Activated CD4-positive, alpha-beta T cell treated with anti-CD3 and anti-CD28 coated beads, Interleukin-2, amount 50 U/mL, for 1 hour (primary cell): Measurements from ENCODE around the gene SMG7.

ENCODE experiments used
- DNase-seq: peaks from one replicate; pipeline ENCODE4 v3.0.0-alpha.2; 2020

SMG7 gene

DNA sequence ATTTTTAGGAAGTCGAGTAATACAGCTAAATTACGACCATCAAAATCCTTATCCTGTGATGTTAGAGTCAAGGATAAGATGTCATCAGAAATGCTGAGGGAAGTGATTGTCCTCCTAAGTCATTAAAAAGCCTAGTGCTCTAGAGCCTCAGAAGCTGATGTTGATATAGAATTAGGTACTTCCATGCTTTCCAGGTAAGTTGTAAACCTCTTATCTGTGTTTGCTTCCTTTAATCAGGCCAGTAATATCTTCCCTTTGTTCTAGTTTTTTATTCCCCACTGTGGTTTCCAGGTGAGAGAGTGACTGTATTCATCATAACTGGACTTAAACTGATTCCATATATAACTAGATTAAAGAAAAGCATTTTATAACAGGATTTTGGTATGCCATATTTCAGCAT, 44.4 kb downstream of the SMG7 start:
- DNase-seq = no peak

DNA sequence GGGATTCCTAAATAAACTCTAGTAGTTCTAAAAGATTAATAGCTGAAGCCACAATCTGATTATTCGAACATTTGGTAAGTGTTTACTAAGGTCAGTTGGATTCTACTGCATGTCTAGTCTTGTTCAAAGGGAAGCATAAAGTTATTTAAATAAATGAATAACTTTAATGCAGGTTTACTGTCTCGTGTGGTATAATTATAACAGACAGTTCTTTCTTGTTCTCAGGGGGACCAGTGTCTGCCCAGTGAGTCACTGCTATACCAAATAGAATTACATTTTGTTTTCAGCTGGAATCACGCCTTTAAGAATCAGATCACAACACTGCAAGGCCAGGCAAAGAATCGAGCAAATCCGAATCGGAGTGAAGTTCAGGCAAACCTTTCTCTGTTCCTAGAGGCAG, 45.1 kb downstream of the SMG7 start:
- no peak for DNase-seq

DNA sequence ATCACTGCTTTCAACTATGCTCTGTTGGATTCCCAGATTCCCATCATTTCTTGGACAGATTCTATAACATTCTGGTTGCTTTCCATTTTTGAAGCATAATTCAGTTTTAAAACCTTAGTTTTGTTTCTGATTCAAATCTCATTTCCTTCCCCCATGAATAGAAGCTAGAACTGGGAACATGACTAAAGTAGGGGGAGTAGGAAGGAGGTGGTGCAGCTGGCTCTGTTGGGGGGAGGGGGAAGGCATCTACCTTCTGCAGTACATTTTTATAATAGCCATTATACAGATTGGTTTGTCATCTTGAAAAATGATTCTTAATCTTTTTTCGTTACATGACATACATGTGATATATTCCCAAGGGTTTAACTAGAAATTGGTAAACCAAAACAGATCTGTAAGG, 48.1 kb downstream of the SMG7 start:
- DNase-seq = no peak

DNA sequence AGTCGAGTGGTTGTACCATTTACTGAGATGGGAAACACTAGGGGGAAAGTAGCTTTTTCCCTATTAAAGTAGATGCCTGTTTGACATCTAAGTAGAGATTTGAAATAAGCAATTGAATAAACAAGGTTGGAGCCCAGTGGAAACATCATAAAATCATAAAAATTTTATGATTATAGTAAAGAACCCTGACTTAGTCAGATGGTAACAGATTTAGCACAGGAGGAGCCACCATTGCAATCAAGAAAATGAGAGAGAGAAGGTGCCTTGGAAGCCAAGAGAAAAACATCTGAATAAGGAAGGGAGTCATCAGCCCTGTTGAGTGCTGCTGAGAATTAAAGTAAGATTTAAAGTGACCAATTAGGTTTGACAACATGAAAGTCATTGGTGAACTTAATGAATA, 49.8 kb downstream of the SMG7 start:
- DNase-seq = no peak

DNA sequence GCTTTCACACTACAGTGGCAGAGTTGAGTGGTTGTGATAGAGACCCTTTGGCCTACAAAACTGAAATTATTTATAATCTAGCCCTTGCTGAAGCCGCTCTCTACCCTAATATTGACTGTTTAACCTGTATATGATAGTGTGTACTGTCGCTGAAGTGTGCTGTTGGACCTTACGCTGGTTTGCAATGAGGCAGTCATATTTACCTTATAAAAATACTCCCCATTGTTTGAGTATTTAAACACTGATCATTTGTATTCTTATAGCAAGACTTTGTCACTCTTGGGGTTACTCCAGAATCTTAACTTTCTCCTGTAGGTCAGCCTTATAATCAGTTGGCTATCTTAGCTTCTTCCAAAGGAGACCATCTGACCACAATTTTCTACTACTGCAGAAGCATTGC, 56.3 kb downstream of the SMG7 start:
- DNase-seq = no peak

DNA sequence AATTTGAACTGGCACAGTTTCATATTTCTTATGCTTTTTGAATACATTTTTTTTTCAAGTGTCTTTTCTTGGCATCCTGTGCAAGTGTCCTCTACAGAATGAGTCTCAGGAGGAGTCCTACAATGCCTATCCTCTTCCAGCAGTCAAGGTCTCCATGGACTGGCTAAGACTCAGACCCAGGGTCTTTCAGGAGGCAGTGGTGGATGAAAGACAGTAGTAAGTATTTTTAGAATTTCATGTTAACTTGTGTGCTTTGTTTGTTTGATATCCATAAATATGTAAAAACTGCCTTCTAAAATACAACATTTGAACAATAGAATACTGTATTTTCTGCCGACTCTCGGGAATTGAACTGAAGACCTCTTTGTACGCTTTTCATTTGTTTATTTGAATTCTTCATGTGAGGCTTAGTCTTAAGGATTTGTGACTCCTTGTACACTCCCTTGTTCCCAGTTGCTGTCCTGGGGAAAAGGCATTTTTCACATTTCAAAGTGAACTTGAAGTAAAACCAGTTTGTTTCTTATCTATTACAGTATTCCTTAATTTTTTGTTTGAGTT, 61.4 kb downstream of the SMG7 start:
- no peak for DNase-seq

DNA sequence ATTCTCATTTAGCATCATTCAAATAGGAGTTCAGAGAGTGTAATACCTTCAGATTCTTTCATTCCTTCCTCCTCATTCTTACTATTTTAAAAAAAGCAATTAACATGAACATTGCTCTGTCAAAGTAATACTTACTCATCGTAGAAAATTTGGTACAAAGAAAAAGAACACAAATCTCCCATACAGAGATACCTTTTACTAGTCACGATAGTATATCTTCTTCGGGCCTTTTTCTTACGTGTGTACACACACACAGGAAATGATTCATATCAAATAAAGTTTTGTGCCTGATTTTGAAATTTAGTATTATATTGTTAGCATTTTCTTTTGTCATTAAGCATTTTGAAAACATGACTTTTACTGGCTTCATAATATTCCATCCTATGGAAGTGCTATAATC, 65.1 kb downstream of the SMG7 start:
- DNase-seq = no peak

DNA sequence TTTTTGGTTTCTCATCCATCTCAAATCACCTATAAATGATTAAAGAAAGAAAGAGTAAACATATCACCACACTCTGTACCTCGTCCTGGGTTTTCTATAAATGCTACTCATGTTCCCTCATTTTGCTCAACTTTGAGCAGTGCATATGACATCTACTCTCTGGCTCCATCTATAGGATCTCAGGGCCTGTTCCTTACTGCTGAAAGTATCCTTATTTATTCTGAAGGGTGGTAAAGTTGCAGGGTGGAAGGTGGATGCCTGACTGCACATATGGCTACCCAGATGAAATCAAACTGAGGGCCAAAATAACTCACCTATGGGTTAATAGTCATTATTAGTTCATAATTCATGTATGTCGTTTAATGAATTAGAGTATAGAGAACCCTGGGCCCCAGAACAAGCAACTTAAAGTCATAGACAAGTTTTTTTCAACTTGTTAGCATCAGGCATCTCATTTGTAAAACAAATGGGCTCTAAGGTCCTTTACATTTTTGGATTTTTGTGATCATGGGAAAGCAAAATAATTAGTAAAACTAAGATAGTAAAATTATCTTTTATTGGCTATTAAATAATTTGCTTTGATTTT, 71.4 kb downstream of the SMG7 start:
- DNase-seq = no peak

DNA sequence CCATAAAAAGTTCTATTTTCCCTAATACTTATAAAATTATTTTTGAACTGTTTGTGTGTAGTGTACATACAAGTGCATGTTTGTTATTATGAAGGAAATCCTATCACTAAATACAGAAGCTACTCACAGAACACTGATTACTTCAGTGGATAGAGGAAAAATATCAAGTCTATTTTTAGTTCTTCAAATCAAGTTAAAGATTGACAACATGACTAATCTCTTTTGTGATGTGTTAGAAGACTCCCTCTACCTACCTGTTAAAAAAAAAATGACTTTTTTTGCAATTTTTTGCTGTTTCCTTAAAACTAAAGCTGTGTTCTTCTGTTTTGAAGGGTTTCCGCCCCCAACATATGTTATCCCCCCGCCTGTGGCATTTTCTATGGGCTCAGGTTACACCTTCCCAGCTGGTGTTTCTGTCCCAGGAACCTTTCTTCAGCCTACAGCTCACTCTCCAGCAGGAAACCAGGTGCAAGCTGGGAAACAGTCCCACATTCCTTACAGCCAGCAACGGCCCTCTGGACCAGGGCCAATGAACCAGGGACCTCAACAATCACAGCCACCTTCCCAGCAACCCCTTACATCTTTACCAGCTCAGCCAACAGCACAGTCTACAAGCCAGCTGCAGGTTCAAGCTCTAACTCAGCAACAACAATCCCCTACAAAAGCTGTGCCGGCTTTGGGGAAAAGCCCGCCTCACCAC, 72.4 kb downstream of the SMG7 start:
- no peak for DNase-seq

DNA sequence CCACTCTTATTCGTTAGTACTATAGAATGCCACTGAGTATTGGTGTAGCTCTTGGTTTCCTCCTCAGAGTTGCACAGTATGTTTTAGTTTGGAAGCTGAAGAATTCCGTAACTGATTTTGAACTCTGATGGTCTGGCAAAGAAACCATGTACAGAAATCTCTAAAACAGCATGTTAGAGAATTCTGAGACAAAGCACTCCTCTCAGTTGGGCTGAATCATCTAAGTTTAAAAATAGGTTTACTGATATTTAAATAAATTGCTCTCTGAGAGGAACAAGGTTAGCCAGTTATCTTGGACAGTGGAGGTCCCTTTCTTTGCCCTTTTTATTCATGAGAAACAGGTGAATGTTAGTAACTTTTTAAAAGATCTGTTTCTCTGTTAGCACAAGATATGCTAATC, 74.1 kb downstream of the SMG7 start:
- no peak for DNase-seq

DNA sequence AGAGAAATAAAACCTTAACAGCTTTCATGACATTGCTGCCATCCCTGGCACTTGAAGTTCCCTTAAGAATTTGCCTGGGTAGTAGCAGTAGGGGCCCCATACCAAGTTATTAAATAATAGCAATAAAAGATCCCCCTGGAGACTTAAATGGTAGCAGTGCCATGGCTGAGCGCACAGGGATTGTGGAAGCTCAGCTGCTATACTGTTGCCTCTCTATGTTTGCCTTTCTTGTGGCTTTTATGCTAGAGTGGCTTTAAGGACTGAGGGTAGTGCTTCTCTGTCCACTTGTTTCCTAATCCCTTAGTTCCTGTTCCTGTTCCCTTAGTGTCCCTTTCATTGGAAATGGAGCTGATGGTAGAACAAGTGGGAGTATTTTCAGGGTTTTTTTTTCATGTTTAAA, 75.8 kb downstream of the SMG7 start:
- no peak for DNase-seq

DNA sequence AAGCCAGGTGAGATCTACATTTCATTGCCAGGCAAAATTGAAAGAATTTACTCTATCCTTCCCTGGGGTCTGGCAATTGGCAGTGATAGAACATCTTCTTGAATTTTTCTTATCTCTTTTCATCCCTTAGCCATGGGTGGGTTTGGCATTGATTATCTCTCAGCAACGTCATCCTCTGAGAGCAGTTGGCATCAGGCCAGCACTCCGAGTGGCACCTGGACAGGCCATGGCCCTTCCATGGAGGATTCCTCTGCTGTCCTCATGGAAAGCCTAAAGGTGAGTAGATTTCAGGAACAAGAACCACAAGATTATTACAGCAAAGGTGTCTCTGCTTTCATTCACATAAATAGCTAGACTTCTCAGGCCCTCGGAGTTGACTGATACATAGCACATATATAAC, 78.6 kb downstream of the SMG7 start:
- no peak for DNase-seq

DNA sequence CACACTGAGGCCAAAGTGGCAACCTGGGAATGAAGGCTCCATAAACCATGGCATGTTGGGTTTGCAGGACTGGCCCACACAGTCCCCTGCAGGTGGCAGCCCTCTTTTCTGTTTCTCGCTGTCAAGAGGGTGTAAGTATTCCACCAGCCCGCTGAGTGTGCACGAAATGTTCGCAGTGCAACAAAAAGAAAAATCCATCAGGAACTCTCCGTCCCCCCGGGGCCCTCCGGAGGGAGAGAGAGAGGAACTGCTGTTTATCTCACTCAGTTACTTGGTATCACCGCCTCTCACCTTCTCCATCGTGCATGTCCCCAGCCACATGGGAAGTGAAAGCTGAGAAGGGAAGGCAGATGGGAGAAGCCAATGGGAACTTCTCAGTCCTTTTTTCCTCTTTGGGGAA, 79.6 kb downstream of the SMG7 start:
- DNase-seq = no peak

DNA sequence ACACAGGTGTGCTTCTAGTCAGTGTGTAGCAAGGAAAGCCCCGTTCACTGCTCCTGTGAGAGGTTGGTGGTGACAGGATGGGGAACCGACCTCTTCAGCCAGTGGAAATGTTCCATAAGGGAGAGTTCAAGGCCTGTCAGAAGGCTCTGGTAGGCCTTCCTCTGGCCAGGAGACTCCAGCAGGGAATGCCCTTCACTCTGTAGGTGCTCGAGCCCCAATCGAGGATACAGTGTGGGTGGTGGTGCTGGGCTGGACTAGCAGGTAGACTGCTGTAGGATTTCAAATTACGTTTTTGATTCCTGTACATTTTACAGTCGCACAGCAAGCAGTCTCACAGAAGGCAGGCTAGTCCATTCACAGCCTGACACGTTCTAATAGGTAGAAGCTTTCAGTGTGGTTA, 80.1 kb downstream of the SMG7 start:
- DNase-seq = no peak

DNA sequence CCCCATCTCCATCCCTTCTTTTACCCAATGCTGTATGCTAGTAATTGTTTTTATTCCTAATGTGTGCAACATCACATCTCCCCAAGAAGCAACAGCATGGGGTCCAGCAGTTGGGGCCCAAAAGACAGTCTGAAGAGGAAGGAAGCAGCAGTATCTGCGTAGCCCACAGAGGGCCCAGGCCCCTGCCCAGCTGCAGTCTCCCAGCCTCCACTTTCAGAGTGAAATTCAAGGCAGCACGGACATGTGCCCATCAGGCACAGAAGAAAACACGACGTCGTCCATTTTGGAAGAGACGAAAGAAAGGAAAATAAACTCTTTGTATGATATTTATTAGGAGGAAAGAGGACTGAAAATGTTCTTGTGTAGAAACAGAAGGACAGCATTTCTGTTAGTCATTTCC, 80.6 kb downstream of the SMG7 start:
- no peak for DNase-seq

DNA sequence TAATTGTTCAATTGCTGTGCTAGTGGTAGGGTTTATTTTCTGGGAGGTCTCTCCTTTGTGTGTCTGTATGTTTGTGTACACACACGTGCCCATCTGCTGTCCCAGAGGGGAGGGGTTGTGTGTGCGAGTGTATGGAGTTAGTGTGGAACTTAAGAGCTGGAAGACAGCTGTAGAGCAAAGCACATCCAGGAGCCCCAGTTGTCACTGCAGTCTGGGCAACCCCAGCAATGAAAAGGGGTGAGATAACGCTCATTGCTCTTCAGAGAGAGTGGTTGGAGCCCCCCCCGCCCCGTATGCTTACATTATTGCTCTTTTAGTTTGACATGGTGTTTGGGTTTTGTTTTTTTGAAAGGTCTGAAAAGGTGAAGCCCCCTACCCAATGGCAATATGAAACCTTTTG, 81.0 kb downstream of the SMG7 start:
- no peak for DNase-seq

DNA sequence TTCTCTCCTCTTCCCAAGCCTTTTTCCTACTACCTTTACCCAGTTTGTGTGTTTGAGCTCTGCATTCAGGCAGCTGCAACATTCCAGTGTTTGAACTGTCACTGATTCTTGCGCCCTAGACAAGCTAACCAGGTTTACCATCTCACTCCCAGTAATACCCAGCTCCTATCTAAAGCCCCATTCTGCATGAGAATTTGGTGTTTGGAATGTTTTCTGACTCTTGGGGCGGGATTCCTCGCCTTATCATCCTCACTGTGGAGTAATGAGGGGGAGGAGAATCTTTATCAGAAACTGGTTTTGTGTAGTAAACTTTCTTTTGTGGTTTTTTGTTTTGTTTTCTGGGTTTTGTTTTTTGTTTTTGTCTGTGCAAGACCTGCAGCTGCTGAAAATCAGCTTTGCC, 81.5 kb downstream of the SMG7 start:
- DNase-seq = no peak

DNA sequence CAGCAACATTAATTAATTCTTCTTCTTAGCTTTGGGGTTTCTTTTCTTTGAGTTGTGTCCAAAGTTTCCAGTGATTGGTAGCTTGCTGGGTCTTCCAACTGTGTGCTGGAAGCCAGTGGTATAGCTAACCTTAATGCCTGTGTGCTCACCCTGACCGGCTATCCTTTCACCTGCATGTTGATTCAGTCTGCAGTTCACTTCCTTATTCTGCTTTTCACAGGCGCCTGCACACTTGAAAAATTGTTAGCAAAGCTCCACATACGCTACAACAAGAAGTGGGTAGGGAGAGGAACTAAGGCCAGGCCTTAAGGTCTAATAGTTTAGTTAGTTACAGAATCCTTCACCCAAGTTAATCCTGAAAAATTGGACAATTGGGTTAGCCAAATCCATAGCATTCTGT, 82.3 kb downstream of the SMG7 start:
- DNase-seq = no peak

DNA sequence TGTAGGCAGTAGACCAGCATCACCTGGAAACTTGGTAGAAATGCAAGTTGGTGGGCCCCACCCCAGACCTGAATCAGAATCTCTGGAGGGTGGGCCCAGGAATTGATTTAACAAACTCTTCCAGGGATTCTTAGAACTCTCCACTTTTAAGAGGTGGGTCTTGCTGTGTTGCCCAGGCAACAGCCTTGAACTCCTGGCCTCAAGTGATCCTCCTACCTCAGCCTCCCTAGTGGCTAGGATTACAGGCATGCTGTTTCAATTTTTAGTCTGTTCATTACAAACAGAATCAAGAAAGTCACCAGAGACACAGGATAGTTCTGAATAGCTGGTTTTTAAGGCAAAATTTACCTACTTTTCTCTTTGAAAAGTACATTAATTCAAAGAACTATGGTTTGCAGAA, 86.8 kb downstream of the SMG7 start:
- DNase-seq = no peak

DNA sequence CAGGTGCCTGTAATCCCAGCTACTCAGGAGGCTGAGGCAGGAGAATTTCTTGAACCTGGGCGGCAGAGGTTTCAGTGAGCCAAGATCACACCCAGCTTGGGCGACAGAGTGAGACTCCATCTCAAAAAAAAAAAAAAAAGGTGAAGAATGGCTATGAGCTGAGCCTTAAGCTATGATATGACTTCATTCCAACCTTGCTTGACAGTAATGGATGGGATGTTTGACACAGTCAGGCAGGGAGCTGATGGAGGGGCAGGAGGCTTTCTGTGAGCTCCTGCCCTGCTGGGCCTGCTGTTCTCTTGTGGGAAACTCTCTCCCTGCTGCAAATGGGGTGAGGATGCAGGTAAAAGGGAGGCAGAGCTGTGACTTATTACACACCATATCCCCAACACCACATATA, 90.4 kb downstream of the SMG7 start:
- no peak for DNase-seq

DNA sequence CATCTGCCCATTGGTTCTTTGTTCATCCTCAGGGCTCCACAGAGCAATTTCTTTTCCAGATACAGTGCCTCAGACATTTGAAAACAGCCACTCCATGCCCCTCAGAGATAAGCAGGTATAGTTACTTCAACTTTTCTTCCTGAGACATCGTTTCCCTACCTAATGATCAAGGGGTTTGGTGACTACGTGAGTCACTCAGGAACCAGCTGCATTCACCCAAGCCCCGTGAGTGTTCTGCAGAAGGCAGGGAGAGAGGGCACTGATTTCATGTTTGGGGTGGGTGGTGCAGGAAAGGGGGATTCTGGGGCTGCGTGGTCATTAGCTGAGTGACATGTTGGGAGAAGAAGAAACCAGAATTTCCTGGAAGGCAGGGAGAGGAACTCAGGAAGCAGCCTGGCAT, 93.0 kb downstream of the SMG7 start:
- no peak for DNase-seq

DNA sequence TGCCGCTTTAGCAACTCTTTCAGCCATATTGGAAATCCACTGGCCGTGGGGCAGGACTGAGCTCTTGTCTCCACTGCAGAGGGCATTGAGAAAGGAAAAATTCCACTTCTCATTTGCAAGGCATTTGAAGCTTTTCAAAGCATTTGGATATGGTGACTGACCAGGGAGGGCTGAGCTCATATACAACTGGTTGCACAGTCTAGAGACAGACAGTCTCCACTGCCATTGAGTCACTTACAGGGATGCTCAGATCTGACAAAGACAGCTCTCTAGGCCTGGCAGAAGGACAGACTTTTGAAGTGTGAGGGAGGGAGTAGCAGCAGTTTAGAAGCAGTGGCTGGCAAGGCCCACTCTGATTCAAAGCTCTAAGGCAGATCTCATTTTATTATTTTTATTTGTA, 93.7 kb downstream of the SMG7 start:
- DNase-seq = no peak

DNA sequence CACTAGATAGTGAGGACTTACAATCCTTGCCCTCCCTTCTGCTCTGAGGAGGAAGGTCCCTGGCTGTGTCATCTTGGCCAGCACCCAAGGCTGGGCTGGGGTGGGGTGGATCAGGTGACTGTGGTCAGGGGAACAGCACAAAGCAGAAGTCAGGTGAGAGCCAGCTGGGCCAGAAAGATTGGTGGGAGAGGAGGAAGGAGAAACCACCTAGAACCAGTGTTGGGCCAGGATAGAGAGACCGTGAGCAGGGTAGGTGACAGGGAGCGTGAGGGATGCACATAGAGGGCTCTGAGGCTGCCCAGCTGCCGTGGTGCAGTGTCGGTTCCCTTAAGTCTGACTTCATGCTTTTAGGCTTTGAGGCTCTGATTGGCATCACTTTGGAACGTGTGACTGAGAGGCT, 95.3 kb downstream of the SMG7 start:
- no peak for DNase-seq

DNA sequence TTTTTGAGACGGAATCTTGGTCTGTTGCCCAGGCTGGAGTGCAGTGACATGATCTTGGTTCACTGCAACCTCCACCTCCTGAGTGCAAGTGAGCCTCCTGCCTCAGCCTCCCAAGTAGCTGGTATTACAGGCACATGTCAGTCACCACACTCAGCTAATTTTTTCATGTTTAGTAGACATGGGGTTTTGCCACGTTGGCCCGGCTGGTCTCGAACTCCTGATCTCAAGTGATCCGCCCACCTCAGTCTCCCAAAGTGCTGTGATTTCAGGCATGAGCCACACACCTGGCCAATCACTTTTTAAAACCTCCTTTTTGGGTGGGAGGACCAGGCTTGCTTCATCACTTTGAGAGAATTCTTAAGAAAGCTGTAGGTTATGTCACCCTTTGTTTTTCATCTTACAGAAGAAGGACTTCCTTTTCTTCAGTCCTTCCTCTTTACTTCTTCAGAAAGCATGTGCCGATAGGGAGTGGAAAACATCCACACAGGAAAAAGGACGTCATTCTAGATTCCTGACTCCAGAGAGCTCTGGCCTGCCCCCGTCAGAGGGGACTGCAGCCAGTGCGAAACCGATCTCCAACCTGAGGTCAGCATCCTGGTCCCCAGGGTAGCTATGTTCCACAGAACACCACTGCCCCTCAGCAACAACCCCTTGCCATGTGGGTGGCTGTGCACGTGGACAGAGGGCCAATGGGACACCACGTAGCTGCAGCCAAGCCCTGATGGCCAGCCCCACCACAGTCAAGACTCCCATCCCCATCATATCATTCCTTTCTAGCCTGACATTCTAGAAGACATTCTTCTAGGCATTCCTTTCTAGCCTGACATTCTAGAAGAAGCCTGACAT, 96.1 kb downstream of the SMG7 start:
- no peak for DNase-seq
